Neural progenitor cell (in vitro differentiated cells): ENCODE results near the gene ZC2HC1C. TPM values are rescaled to one million over a fixed set of nuclear protein-coding genes. Genes with fewer than 3 reads are reported as not detected.

Source experiments
- DNase-seq: peaks from one replicate; pipeline ENCODE4 v3.0.0-alpha.2; 2016; ENCODE audit warnings: low spot score
- H2AFZ ChIP-seq: fragments of 200-600 bp; sonication (generic); replicated peaks from 2 replicates; pipeline ENCODE4 v1.6.1; 2016; ENCODE audit warnings: antibody characterized with exemption
- H3F3A ChIP-seq: fragments of 200-600 bp; sonication (generic); 2 replicates; pipeline ENCODE4 v1.6.1; 2016; ENCODE audit warnings: antibody characterized with exemption, low read depth
- H3K27ac ChIP-seq: fragments of 200-600 bp; sonication (generic); 2 replicates; pipeline ENCODE4 v1.5.1; 2016; ENCODE audit warnings: mild to moderate bottlenecking
- H3K27me3 ChIP-seq: fragments of 200-600 bp; sonication (generic); 2 replicates; pipeline ENCODE4 v1.6.1; 2016; ENCODE audit warnings: mild to moderate bottlenecking, moderate library complexity
- H3K36me3 ChIP-seq: fragments of 200-600 bp; sonication (generic); 2 replicates; pipeline ENCODE4 v1.5.1; 2016
- H3K4me1 ChIP-seq: fragments of 200-600 bp; sonication (generic); 2 replicates; pipeline ENCODE4 v1.6.1; 2016; ENCODE audit warnings: mixed run types
- H3K4me2 ChIP-seq: fragments of 200-600 bp; sonication (generic); 2 replicates; pipeline ENCODE4 v1.6.1; 2016
- H3K4me3 ChIP-seq: fragments of 200-600 bp; sonication (generic); 2 replicates; pipeline ENCODE4 v1.5.1; 2016
- H3K79me2 ChIP-seq: fragments of 200-600 bp; sonication (generic); 2 replicates; pipeline ENCODE4 v1.6.1; 2016; ENCODE audit warnings: low read depth
- H3K9ac ChIP-seq: fragments of 200-600 bp; sonication (generic); 2 replicates; pipeline ENCODE4 v1.6.1; 2016
- H3K9me3 ChIP-seq: fragments of 200-600 bp; sonication (generic); 2 replicates; pipeline ENCODE4 v1.5.1; 2016; ENCODE audit warnings: low read depth
- H4K20me1 ChIP-seq: fragments of 200-600 bp; sonication (generic); 2 replicates; pipeline ENCODE4 v1.6.1; 2016; ENCODE audit warnings: low read depth
- H3K27ac Mint-ChIP-seq: 3 replicates; pipeline ENCODE4 v1.8.0; 2021; ENCODE audit warnings: mixed read lengths
- H3K27me3 Mint-ChIP-seq: 2 replicates; pipeline ENCODE4 v1.8.0; 2022; ENCODE audit warnings: low read depth, mild to moderate bottlenecking, inconsistent platforms, moderate library complexity, mixed read lengths; ENCODE audit not compliant: insufficient read depth
- H3K36me3 Mint-ChIP-seq: 3 replicates; pipeline ENCODE4 v1.8.0; 2021; ENCODE audit warnings: mixed read lengths
- H3K4me1 Mint-ChIP-seq: 3 replicates; pipeline ENCODE4 v1.8.0; 2021; ENCODE audit warnings: mixed read lengths
- H3K4me3 Mint-ChIP-seq: 3 replicates; pipeline ENCODE4 v1.8.0; 2021; ENCODE audit warnings: mild to moderate bottlenecking, moderate library complexity, mixed read lengths
- H3K9me3 Mint-ChIP-seq: 3 replicates; pipeline ENCODE4 v1.8.0; 2020; ENCODE audit warnings: mixed read lengths
- CTCF ChIP-seq: fragments of 200-600 bp; sonication (generic); IDR thresholded peaks from 2 replicates; pipeline ENCODE4 v1.5.1; 2017; ENCODE audit warnings: antibody characterized with exemption, mild to moderate bottlenecking
- EZH2 ChIP-seq: fragments of 200-600 bp; sonication (generic); IDR thresholded peaks from 2 replicates; pipeline ENCODE4 v1.6.1; 2017; ENCODE audit warnings: antibody characterized with exemption, mild to moderate bottlenecking, moderate library complexity
- EZH2phosphoT487 ChIP-seq: fragments of 200-600 bp; sonication (generic); IDR thresholded peaks from 2 replicates; pipeline ENCODE4 v1.6.1; 2017; ENCODE audit warnings: antibody characterized with exemption
- total RNA-seq: library from RNA; depleted of rRNA; stranded (reverse); fragments of >200 nt; gene quantifications from 2 replicates; pipeline ENCODE4 v1.2.3, GENCODE V29; 2015; ENCODE audit warnings: low replicate concordance

Gene ZC2HC1C
- total RNA-seq, 1 donor from 2014 or later: 0.94 TPM

DNA sequence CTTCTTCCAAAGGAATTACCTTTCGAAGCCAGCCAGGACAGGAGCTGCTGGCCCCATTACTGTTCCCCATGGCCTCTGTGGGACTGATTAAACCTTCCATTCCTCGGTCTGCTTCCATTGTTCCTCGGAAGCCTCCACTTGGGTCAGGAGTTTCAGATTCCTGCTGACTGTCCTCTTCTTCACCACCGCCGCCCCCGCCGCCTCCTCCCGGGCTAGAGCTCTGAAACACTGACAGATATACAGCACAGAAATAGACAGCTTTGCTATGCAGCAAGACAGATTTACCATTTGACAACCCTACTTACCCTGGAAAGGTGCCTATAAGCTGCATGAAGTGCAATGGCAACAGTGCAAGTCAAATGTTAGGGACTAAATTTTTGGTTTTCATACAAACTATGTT is 21.8 kb downstream of the ZC2HC1C start:
- Histone ChIP-seq H3K27me3 (no peaks in the 10 kb centered on the region), H3K79me2 (no peaks in the 10 kb centered on the region), H4K20me1 (no peaks in the 10 kb centered on the region), H3K4me2 (peak overlapping the region; percentile 42), H2AFZ (no peak overlapping the region), H3K4me3 (no peak overlapping the region), H3K27ac (no peak overlapping the region), H3K4me1 (peaks cover 21% of the 10 kb centered on the region), H3K9ac (no peak overlapping the region), H3K36me3 (no peaks in the 10 kb centered on the region), H3K9me3 (no peaks in the 10 kb centered on the region), H3F3A (peaks cover 28% of the 10 kb centered on the region)
- no peaks in the 10 kb centered on the region for H3K9me3 Mint-ChIP-seq
- H3K4me3 Mint-ChIP-seq: no peak overlapping the region
- H3K27me3 Mint-ChIP-seq: no peaks in the 10 kb centered on the region
- TF ChIP-seq CTCF (no peak), EZH2 (no peak), EZH2phosphoT487 (no peak)
- no peak overlapping the region for H3K27ac Mint-ChIP-seq
- H3K4me1 Mint-ChIP-seq: no peaks in the 10 kb centered on the region
- DNase-seq: peak; percentile 37
- H3K36me3 Mint-ChIP-seq: peaks cover 23% of the 10 kb centered on the region

- H3F3A ChIP-seq: peaks cover 28% of the 10 kb centered on the region
- H3K79me2 ChIP-seq: no peaks in the 10 kb centered on the region
- no peaks in the 10 kb centered on the region for H3K9me3 ChIP-seq
- Mint-ChIP-seq H3K9me3 (no peaks in the 10 kb centered on the region), H3K4me1 (no peaks in the 10 kb centered on the region), H3K4me3 (no peak overlapping the region), H3K27ac (peak overlapping the region; percentile 53), H3K36me3 (peaks cover 19% of the 10 kb centered on the region), H3K27me3 (peaks cover 2% of the 10 kb centered on the region)
- H3K27ac ChIP-seq: no peak overlapping the region
- no peak overlapping the region for H3K9ac ChIP-seq
- H3K27me3 ChIP-seq: no peaks in the 10 kb centered on the region
- no peaks in the 10 kb centered on the region for H4K20me1 ChIP-seq
- TF ChIP-seq EZH2 (no peak), CTCF (no peak), EZH2phosphoT487 (no peak)
- no peak overlapping the region for H3K4me2 ChIP-seq
- H3K4me3 ChIP-seq: no peak overlapping the region
- H2AFZ ChIP-seq: no peak overlapping the region
- peak; percentile 44 for DNase-seq
- H3K36me3 ChIP-seq: no peaks in the 10 kb centered on the region
- peaks cover 21% of the 10 kb centered on the region for H3K4me1 ChIP-seq
Measured at GRCh38 chr14:75092698-75093097, 23.3 kb downstream of the ZC2HC1C start.

GRCh38 chr14:75094896-75095295 is 25.5 kb downstream of the ZC2HC1C start:
- H3K4me3 Mint-ChIP-seq: no peak overlapping the region
- H3K79me2 ChIP-seq: no peaks in the 10 kb centered on the region
- peaks cover 28% of the 10 kb centered on the region for H3F3A ChIP-seq
- no peak overlapping the region for H3K9ac ChIP-seq
- TF ChIP-seq EZH2phosphoT487: no peak
- H4K20me1 ChIP-seq: no peaks in the 10 kb centered on the region
- no peak for DNase-seq
- H3K27ac ChIP-seq: no peak overlapping the region
- peaks cover 2% of the 10 kb centered on the region for H3K27me3 Mint-ChIP-seq
- H3K4me2 ChIP-seq: no peak overlapping the region
- H3K36me3 ChIP-seq: no peaks in the 10 kb centered on the region
- H3K4me1 ChIP-seq: peaks cover 21% of the 10 kb centered on the region
- no peaks in the 10 kb centered on the region for H3K27me3 ChIP-seq
- H3K9me3 Mint-ChIP-seq: no peaks in the 10 kb centered on the region
- no peak overlapping the region for H3K4me3 ChIP-seq
- no peak overlapping the region for H2AFZ ChIP-seq
- no peaks in the 10 kb centered on the region for H3K9me3 ChIP-seq
- H3K36me3 Mint-ChIP-seq: peaks cover 25% of the 10 kb centered on the region
- H3K27ac Mint-ChIP-seq: no peak overlapping the region
- H3K4me1 Mint-ChIP-seq: no peaks in the 10 kb centered on the region

DNA sequence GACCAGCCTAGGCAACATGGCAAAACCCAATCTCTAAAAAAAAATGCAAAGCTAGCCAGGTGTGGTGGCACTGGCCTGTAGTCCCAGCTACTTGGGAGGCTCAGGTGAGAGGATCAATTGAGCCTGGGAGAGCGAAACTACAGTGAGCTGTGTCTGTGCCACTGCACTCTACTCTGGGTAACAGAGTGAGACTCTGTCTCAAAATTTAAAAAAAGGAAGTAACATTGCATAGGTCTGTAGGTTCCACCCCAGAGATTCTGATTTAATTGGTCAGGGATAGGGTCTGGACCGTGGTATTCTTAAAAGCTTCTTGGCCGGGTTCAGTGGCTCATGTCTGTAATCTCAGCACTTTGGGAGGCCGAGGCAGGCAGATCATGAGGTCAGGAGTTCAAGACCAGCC is 26.2 kb downstream of the ZC2HC1C start:
- Histone ChIP-seq H3K27me3 (no peaks in the 10 kb centered on the region), H4K20me1 (no peaks in the 10 kb centered on the region), H3K4me1 (peaks cover 21% of the 10 kb centered on the region), H3K9me3 (no peaks in the 10 kb centered on the region), H3K4me2 (no peak overlapping the region), H3K36me3 (no peaks in the 10 kb centered on the region), H3K27ac (no peak overlapping the region), H2AFZ (no peak overlapping the region), H3K79me2 (no peaks in the 10 kb centered on the region), H3K4me3 (no peak overlapping the region), H3F3A (peaks cover 28% of the 10 kb centered on the region), H3K9ac (no peak overlapping the region)
- Mint-ChIP-seq H3K9me3 (no peaks in the 10 kb centered on the region), H3K27me3 (peaks cover 2% of the 10 kb centered on the region), H3K4me1 (no peaks in the 10 kb centered on the region), H3K36me3 (peaks cover 30% of the 10 kb centered on the region), H3K27ac (no peak overlapping the region), H3K4me3 (no peak overlapping the region)
- no peak for TF ChIP-seq EZH2
- no peak for TF ChIP-seq CTCF
- no peak for TF ChIP-seq EZH2phosphoT487
- no peak for DNase-seq
